Measurements from ENCODE around the gene DICER1. TPM values are rescaled to one million over a fixed set of nuclear protein-coding genes. Genes with fewer than 3 reads are reported as not detected.

DICER1 gene
- total and polyA plus RNA-seq, 2 donors (not counting 3 experiments of a cell fraction or from before 2014, with no cell fraction given): 8.3 to 43.6 TPM

DNA sequence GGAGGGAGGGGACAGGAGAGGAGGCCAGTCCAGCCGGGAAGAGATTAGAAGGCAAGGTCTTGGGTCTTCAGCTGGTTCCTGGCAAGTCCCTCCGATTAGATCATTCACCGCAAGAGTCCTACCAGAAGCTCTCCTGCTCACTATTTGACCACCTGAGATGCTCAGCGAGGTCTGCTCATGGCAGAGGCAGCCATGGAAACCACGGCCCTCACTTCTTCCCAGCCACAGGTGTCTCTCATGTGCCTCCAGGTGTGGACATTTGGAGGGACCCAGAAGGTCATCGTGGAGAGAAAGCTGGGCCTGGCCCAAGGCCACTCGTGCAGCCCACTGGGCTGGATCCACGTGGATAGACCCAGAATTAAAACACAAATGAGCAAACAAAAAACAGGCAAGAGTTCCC is 99.5 kb downstream of the DICER1 start:
- Histone ChIP-seq H3K36me3 (ENCODE audit: control insufficient read depth in 2 of 2, extremely low read depth in 1 of 2, insufficient read depth in 2 of 2, low read length in 2 of 2) (no peaks in the 10 kb centered on the region), H3K9ac (replicated peaks; ENCODE audit: extremely low read depth, insufficient read depth, low read length) (no peak overlapping the region), H3K4me1 (ENCODE audit: control insufficient read depth, extremely low read depth, insufficient read depth, low read length) (no peaks in the 10 kb centered on the region), H3K4me3 (replicated peaks in 1 of 3; ENCODE audit: insufficient read depth in 1 of 3, low read depth in 1 of 3, low read length in 3 of 3) (no peak overlapping the region), H3K79me2 (ENCODE audit: control insufficient read depth, insufficient read depth, low read length) (no peaks in the 10 kb centered on the region), H3K9me3 (replicated peaks; ENCODE audit: control insufficient read depth, insufficient read depth, low read length) (no peaks in the 10 kb centered on the region), H3K27ac (ENCODE audit: insufficient read depth, low read depth, low read length) (no peak overlapping the region), H3K4me2 (ENCODE audit: insufficient read depth, low read length) (no peak overlapping the region), H2AFZ (ENCODE audit: low read depth, low read length) (no peak overlapping the region), H4K20me1 (replicated peaks; ENCODE audit: control insufficient read depth, extremely low read depth, insufficient read depth, low read length) (no peaks in the 10 kb centered on the region), H3K9me1 (replicated peaks; ENCODE audit: control insufficient read depth, extremely low read depth, insufficient read depth, low read length) (no peaks in the 10 kb centered on the region), H3K27me3 (ENCODE audit: control insufficient read depth in 2 of 2, insufficient read depth in 2 of 2, low read length in 2 of 2) (no peaks in the 10 kb centered on the region)
- dilution Hi-C loops (cut with MboI; ENCODE audit: extremely low pct_ligation_motif_present, low sequenced_read_pairs): no loop called here
- POLR2A ChIA-PET: no interaction called here
- DNase-seq (ENCODE audit: low read depth, low spot score) (no peak), FAIRE-seq (no peak)
- TF ChIP-seq GATA2 (IDR thresholded peaks at IDR 0.05; ENCODE audit: insufficient read depth, insufficient read length, low read depth, low read length) (no peak), POLR2AphosphoS5 (IDR thresholded peaks at IDR 0.05; ENCODE audit: insufficient read depth, low read depth, low read length) (no peak), FOS (IDR thresholded peaks at IDR 0.05; ENCODE audit: borderline replicate concordance, insufficient read depth, low read length) (no peak), EZH2 (IDR thresholded peaks at IDR 0.05; ENCODE audit: borderline replicate concordance, low read depth, low read length, severe bottlenecking) (no peak), MYC (IDR thresholded peaks at IDR 0.05; ENCODE audit: low read depth, low read length) (no peak), POLR2A (IDR thresholded peaks at IDR 0.05; ENCODE audit: low read depth, low read length) (no peak), JUN (IDR thresholded peaks at IDR 0.05; ENCODE audit: borderline replicate concordance, insufficient read depth, insufficient read length, low read depth) (no peak)
- TF ChIP-seq, protein P1, sequence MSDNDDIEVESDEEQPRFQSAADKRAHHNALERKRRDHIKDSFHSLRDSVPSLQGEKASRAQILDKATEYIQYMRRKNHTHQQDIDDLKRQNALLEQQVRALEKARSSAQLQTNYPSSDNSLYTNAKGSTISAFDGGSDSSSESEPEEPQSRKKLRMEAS (IDR thresholded peaks at IDR 0.05; ENCODE audit: insufficient read depth, insufficient read length): no peak
- TF ChIP-seq, protein P2, sequence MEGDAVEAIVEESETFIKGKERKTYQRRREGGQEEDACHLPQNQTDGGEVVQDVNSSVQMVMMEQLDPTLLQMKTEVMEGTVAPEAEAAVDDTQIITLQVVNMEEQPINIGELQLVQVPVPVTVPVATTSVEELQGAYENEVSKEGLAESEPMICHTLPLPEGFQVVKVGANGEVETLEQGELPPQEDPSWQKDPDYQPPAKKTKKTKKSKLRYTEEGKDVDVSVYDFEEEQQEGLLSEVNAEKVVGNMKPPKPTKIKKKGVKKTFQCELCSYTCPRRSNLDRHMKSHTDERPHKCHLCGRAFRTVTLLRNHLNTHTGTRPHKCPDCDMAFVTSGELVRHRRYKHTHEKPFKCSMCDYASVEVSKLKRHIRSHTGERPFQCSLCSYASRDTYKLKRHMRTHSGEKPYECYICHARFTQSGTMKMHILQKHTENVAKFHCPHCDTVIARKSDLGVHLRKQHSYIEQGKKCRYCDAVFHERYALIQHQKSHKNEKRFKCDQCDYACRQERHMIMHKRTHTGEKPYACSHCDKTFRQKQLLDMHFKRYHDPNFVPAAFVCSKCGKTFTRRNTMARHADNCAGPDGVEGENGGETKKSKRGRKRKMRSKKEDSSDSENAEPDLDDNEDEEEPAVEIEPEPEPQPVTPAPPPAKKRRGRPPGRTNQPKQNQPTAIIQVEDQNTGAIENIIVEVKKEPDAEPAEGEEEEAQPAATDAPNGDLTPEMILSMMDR (IDR thresholded peaks at IDR 0.05; ENCODE audit: extremely low read depth in 1 of 2, insufficient read depth in 1 of 2, low read depth in 1 of 2, low read length in 2 of 2): no peak
- CTCF ChIA-PET: no interaction called here
- intact Hi-C loops (cut with micrococcal nuclease): no loop called here
- BruUV-seq (replicated peaks): no TSS peak
